Right ventricle myocardium inferior (tissue), 1 donor: Measurements from ENCODE around the gene ATP1A1. TPM values are rescaled to one million over a fixed set of nuclear protein-coding genes. Genes with fewer than 3 reads are reported as not detected.

ENCODE experiments used
- ATAC-seq: fragments of 200-7000 bp; cut with Tn5 transposase; one replicate; pipeline ENCODE4 v1.9.1; 2020; ENCODE audit warnings: mild to moderate bottlenecking, moderate library complexity
- DNase-seq: peaks from one replicate; pipeline ENCODE4 v3.0.0; 2021; ENCODE audit errors: missing footprints
- intact Hi-C: fragments of 100-400 bp; cut with DNase I; formaldehyde crosslinking; loops from one replicate; pipeline ENCODE4 v1.11.0; 2022
- total RNA-seq: library from RNA; stranded (reverse); fragmentation: NEBNext Ultra II Directional; extraction: Animal tissue kit (Norgen Biotek cat#: 25700); gene quantifications from one replicate; pipeline ENCODE4 v1.2.1, GENCODE V29; 2021
- donor health status: DM: no; HTN: yes; CAD: no; lungs with severe emphysema.

The ATP1A1 gene
- total RNA-seq, 1 donor from 2014 or later = 298 TPM

- DNase-seq = no peak
- no peak for ATAC-seq
- intact Hi-C loops = no loop called here
Measured at GRCh38 chr1:116403496-116404136, 30.6 kb downstream of the ATP1A1 start.

- ATAC-seq (no peak), DNase-seq (no peak)
- intact Hi-C loops = no loop called here
Measured at GRCh38 chr1:116404699-116405098, 31.7 kb downstream of the ATP1A1 start.

GRCh38 chr1:116405241-116406135, 32.4 kb downstream of the ATP1A1 start:
- intact Hi-C loops = no loop called here
- peak; percentile 70 for ATAC-seq
- no peak for DNase-seq

GRCh38 chr1:116407033-116407432, 34.0 kb downstream of the ATP1A1 start:
- intact Hi-C loops = no loop called here
- DNase-seq (no peak), ATAC-seq (no peak)

- ATAC-seq (no peak), DNase-seq (no peak)
- intact Hi-C loops = no loop called here
Measured at GRCh38 chr1:116408193-116408592, 35.1 kb downstream of the ATP1A1 start.

- DNase-seq = no peak
- intact Hi-C loops = no loop called here
- ATAC-seq = no peak
Measured at GRCh38 chr1:116408803-116409720, 36.0 kb downstream of the ATP1A1 start.

- DNase-seq (no peak), ATAC-seq (peak; percentile 17)
- intact Hi-C loops = no loop called here
Measured at GRCh38 chr1:116409751-116410191, 36.7 kb downstream of the ATP1A1 start.

GRCh38 chr1:116411784-116412479, 38.9 kb downstream of the ATP1A1 start:
- intact Hi-C loops = no loop called here
- ATAC-seq (no peak), DNase-seq (no peak)

- no peak for DNase-seq
- intact Hi-C loops = no loop called here
- no peak for ATAC-seq
Measured at GRCh38 chr1:116412480-116412798, 39.4 kb downstream of the ATP1A1 start.

- intact Hi-C loops = no loop called here
- ATAC-seq (no peak), DNase-seq (no peak)
Measured at GRCh38 chr1:116412898-116413297, 39.9 kb downstream of the ATP1A1 start.

- intact Hi-C loops = no loop called here
- no peak for DNase-seq
- ATAC-seq = no peak
Measured at GRCh38 chr1:116413414-116413813, 40.4 kb downstream of the ATP1A1 start.

GRCh38 chr1:116414364-116414763, 41.3 kb downstream of the ATP1A1 start:
- no peak for DNase-seq

GRCh38 chr1:116415200-116415698, 42.2 kb downstream of the ATP1A1 start:
- DNase-seq = no peak
- intact Hi-C loops = loop anchor here (1.0 to 2.0 kb wide), 2 partner anchors 18 to 38 kb away; no protein-coding TSS in a partner anchor

More at GRCh38 chr1:116414364-116414763, 41.3 kb downstream of the ATP1A1 start:
- intact Hi-C loops = loop anchor here (2.0 kb wide), 1 partner anchor 38 kb away; no protein-coding TSS in a partner anchor
- no peak for ATAC-seq

GRCh38 chr1:116415699-116416533, 42.9 kb downstream of the ATP1A1 start:
- DNase-seq (no peak), ATAC-seq (peak; percentile 88)
- intact Hi-C loops = loop anchor here (1.0 to 2.0 kb wide), 3 partner anchors 17 to 62 kb away; no protein-coding TSS in a partner anchor

More at GRCh38 chr1:116415200-116415698, 42.2 kb downstream of the ATP1A1 start:
- no peak for ATAC-seq

- intact Hi-C loops = loop anchor here (1.0 kb wide), 1 partner anchor 61 kb away; no protein-coding TSS in a partner anchor
- no peak for DNase-seq
- ATAC-seq = no peak
Measured at GRCh38 chr1:116416854-116417513, 43.9 kb downstream of the ATP1A1 start.

- intact Hi-C loops = no loop called here
- ATAC-seq = no peak
- DNase-seq = no peak
Measured at GRCh38 chr1:116417678-116418077, 44.6 kb downstream of the ATP1A1 start.
